HG02870 (cell line): ENCODE measurements around the gene BTRC.
A peak's percentile ranks its signal among the peaks of the same experiment; 100 is the strongest.

ENCODE experiments used
- ATAC-seq: cut with Tn5 transposase; IDR thresholded peaks from one replicate; pipeline ENCODE4 v1.9.1; 2021; ENCODE audit warnings: mild to moderate bottlenecking, moderate library complexity; ENCODE audit not compliant: unreplicated experiment

BTRC gene

DNA sequence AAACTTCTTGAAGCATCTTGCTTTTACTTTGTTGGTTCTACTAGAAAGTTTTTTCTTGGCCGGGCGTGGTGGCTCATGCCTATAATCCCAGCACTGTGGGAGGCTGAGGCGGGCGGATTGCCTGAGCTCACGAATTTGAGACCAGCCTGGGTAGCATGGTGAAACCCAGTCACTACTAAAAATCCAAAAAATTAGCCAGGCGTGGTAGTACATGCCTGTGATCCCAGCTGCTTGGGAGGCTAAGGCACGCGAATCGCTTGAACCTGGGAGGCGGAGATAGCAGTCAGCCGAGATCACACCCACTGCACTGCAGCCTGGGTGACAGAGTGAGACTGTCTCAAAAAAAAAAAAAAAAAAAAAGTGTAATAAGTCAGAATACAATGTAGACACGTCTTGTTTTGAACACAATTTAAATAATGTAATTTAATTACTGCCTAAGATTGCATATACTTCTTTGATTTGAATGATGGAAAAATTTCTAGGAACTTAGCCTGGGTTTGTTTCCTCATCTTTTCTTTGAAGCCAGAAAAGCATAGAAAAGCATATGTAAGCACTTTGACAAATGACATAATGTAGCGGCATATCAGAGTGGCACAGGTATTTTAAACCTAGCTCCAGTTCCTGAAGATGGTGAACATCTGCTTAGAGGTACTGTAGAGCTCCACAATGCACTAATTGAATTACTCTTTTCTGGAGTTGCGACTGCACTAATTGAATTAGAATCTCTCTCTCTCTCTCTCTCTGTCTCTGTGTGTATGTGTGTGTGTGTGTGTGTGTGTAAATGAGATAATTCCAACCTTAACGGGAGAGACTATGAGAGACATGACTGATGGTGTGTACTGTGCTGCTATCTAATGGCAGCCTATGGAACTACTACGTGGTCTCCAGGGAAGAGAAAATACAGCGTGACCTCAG lies 87.8 kb downstream of the BTRC start:
- peak; percentile 69 for ATAC-seq

DNA sequence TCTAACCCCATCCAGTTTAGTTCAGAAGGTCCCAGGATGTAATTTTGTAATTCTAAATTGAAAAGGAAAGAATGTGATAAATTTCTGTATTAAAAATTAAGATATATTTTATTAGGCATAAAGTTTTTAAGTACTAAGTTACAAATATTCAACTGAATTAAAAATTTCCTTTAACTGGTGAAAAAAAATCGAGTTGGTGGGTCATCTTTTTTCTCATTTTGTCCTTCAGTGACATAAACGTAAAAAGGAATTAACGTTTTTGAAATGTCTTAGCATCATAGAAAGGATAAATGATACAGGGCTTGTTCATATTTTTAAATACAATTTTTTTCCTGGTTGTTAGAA lies 88.5 kb downstream of the BTRC start:
- no peak for ATAC-seq

DNA sequence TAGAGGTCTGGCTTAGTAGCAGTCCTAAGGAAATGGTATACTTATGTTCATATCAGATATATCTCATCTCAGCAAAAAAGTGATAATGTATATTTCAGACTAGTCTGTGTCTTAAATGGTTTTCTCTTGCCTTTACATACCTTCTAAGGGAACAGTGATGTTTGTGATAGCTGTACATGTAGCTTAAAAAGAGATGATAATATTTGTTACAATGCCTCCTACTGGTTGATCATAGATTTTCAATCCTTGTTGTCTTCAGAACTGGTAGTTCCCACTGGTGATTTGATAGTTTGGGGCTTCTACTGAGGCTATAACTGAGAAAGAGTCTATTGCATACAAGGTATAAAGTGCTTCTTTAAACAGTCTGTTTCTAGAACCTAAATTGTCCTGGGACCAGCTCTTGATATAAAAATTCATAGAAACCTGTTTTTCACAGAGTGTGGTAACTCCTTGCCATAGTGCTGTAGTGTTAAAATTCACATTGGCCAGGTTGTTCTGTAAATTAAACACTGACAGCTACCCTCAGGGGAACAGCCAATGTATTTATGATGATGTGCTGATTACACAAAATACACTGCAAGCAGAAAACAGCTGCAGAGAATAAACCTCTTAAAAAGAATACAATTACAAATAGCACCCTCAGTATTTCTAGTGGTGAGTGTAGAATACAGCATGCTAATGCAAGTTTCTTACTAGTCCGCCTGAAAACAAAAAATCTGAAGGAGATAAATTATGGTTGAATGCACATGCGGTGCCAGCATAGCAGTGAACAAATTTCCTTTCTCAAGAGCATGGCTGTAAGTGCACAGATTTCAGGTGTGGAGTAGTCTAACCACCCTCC lies 90.3 kb downstream of the BTRC start:
- ATAC-seq = no peak

GRCh38 chr10:101446071-101446470 lies 92.1 kb downstream of the BTRC start:
- no peak for ATAC-seq

DNA sequence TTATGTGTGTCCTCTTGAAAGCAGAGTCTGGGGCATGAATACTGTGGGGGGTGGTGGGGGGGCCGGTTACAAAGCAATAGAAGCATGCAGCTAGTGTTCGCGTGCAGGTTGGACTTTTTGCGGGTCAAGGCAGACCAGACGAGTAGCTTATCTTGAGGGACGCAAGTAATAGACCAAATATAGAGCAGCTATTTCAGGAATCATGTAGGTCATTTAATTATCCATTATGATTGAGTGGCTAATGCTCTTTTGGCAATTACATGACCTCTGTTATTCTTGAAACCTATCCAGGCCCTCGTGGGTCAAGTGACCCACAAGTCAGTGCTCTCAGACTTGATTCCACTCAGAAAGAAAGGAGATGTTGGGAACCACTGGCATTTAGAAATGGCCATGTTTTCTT lies 93.0 kb downstream of the BTRC start:
- ATAC-seq = no peak

GRCh38 chr10:101447477-101447876 lies 93.5 kb downstream of the BTRC start:
- ATAC-seq = no peak

DNA sequence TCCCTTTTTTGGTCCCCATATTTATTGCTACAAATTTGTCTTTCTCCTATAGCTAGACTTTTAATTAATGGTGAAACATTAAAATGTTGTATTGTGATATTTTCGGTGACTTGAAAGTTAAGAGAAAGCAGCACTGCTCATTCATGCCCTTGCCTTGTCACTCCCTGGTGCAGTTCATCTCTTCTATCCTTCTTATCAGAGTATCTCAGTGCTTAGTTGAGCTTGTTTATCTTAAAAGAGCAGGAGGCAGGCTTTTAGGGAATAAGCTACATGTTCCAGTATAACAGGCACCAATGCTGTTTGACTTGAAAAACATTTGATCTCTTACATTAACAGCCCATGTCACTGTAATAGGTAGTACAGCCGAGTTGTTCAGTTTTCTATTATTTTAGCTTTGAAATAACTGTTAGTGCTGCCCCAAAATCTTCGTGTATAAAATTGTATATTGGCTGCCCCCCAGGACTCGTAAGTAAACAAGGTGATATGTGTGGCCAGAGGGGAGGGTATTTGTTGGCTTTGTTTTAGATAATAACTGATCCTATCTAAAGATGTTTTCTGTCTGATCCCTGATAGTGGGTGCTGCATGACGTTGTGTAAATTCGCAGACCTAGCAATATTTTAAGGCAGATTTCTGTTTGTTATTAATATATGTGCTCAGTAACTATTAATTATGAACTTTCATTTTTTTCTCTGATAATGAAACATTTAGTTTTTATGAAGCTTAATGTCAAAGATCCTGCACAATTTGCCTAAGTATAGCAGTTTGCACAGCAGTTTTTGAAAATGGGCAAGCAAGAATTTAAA lies 96.5 kb downstream of the BTRC start:
- ATAC-seq = no peak

DNA sequence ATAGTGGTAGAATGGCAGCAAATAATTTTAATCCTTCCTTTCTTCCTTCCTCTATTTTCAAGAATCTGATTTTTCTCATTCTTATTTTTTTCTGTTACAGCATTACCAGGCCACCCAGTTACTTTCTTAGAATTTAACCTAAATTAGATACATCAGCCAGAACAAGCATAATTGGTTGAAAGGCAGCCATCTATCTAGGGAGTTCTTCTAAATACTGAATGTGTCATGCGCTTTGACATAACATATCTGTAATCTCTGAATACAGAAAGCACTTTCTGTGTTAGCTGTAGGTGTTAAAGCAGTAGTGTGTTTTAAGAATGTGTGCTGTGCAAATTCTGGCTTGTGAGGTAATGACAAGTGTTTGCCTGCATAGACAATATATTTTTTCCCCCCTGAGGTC lies 97.3 kb downstream of the BTRC start:
- ATAC-seq = no peak

DNA sequence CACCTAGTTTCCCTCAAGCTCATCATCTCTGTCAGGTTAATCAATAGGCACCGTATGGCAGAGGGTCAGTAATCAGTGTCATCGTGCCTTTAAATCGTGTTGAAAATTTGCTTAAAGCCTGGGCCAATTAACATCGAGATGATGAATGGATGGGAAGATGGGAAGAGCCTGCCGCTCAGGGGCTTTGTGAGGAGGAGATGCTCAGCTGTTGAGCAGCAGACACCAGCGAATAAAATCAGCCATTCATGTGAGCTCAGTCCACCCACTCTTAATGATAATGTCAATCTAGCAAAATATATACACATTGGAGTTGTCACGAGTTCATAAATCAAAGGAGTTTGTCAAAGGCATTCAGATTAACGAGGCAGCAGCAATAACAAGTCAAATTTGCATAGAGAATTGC lies 97.7 kb downstream of the BTRC start:
- ATAC-seq = no peak

DNA sequence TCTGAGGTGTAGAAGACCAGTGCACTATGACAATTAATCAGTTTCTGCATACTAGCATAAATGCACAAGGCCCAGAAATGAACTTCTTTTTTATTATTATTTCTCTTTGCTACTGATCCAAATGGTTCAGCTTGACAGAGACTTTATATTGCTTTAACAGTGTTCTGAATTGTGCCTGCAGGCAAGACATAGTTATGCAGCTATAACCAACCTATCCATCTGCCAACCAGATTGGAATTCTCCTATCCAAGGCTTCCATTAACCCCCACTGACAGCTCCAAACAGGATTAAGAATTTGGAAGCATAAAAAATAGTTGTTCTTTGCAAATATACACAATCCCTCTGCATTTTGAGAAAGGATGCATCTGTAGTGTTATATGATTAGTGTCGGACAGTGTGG lies 98.2 kb downstream of the BTRC start:
- ATAC-seq = no peak

DNA sequence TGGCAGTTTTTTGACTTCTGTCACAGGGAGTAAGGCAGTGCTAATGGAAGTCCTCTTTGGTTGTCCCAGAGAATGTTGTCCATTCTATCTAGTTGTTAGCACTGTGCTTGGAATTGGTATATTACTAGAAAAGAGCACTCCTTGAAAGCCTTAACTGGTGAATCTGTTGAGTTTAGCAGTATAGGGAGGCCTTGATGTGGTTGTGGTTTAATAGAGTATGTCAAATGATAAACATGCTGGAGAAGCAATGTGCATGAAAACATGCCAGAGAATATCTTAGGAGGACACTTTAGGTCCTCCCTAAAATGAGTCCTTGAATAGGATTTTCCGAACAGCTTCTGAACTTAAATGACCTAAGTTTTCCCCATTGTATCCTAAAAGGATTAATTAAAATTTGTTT lies 98.6 kb downstream of the BTRC start:
- no peak for ATAC-seq

GRCh38 chr10:101453318-101453717 lies 99.4 kb downstream of the BTRC start:
- no peak for ATAC-seq

GRCh38 chr10:101453791-101454718 lies 100.1 kb downstream of the BTRC start:
- ATAC-seq = no peak

GRCh38 chr10:101458869-101459268 lies 104.9 kb downstream of the BTRC start:
- no peak for ATAC-seq

DNA sequence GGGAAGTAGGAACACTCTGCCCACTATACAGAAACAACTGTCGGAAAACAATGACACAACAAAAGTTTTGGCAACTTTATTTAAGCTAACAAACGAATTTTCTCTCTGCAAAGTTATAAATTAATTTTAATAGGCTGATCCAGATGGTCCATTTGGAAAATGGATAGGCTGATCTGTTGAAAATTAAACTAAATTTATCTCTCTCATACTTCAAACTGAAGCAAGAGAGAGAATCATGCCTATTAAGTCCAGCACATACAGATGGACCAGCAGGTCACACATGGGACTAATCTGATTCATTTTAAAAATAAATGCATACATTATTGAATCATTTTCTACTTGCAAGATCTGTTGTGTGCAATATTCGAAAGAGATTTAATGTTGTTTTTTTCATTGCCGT lies 110.1 kb downstream of the BTRC start:
- no peak for ATAC-seq

GRCh38 chr10:101464599-101464998 lies 110.6 kb downstream of the BTRC start:
- ATAC-seq = no peak

DNA sequence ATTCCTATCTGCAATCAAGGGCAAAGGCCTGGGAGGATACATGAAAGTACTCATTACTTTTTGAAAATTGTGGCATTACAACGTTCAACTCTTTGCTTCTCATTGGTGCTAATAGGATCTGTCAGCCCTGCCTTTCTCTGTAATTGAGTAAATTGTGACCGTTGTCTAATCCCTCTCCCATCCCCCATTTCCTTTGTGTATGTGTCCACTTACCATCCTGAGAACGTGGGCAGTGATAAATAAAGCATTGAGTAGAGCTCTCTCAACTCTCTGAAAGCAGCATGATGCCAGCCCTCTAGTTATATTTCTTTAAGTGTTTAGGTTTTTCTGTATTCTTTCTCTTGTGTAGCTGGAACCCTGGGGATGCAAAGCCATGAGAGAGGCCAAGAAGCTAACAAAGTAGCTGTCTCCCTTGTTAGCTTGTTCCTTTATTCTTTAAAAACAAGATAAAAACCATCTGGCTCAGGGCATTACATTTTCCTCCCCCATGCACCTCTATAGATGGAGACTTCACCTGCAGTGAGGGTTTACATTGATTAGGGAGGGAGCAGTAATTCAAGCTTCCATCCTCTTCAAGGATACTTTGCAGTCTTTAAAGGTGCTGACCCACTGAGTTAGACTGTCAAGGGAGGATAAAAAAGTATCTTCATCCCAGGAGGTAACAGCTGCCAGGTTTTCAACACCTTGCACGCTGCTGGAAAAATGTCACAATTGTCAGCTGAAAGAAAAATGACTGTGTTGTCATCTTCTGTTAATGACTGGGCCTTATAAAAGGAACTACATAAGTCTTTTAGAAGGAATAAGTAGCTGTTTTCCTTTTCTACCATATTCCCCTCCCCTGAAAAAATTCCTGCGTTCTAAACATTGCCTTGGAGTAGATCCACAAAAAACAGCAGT lies 112.3 kb downstream of the BTRC start:
- ATAC-seq = no peak

- no peak for ATAC-seq
These were observed 113.4 kb downstream of the BTRC start for GRCh38 chr10:101467286-101467770.

DNA sequence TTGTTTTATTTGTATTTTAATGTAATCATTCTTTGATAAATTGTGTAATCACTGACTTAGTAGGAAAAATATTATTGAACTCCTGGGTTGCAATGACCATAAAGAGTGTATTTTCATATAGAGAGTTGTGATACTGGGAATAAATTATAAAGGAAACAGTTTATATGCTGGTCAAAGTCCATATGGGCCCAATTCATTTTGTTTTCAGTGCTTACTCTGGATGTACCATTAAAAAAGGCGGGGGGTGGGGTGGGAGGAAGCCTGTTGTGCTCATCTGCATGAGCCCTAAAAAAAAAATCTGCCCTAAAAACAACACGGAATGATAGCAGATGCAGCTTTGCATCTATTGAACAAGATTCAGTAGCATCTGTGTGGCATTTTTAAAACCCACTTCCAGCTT lies 114.2 kb downstream of the BTRC start:
- ATAC-seq = no peak
